A172 (cell line): ENCODE measurements around the gene NTM. TPM values are rescaled to one million over a fixed set of nuclear protein-coding genes. Genes with fewer than 3 reads are reported as not detected.

Experiments used
- DNase-seq: peaks from one replicate; pipeline ENCODE4 v3.0.0-alpha.2; 2015; ENCODE audit warnings: low spot score
- total RNA-seq: library from RNA; depleted of rRNA; stranded (reverse); fragments of >200 nt; shearing (Covaris generic); gene quantifications from 2 replicates; pipeline ENCODE4 v1.2.3, GENCODE V29; 2014

The NTM gene
- total RNA-seq, 1 experiment from 2014 or later = 1.4 TPM

DNA sequence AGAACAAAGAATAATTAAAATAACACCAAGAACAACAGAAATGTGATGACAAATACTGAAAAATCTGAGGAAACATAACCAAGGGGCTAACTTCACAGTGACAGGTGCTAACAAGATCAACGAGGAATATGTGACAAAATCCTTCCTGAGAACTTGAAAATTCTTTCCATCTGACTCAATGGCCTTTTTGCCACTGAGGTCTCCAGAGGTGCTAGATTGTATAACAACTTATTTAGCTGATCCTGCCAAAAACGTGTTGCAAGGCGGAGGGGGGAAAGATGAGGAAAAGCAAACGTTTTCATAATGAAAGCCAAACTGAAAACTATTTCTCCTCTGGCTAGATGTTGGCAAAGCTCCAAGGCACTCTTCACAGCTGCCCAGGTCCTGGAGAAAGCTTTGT, 364.5 kb downstream of the NTM start:
- no peak for DNase-seq

DNA sequence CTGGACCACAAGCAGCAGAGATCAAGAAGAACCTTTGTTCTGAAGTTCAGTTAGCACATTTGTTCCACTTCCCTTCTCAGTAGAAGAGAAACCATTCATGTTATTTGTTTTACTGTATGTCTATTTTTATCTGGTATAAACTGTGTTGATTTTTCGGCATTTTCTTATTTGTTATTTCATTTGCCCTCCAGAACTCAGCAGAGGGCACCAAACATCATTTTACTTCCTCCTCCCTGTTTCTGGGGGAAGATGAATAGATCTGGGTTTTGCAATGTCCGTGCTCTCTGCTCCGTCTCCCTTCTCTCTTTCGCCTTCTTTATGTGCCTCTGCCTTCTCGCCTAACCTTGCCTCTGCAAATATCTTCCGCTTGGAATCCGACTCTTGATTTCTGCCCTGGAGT, 366.9 kb downstream of the NTM start:
- DNase-seq = no peak

DNA sequence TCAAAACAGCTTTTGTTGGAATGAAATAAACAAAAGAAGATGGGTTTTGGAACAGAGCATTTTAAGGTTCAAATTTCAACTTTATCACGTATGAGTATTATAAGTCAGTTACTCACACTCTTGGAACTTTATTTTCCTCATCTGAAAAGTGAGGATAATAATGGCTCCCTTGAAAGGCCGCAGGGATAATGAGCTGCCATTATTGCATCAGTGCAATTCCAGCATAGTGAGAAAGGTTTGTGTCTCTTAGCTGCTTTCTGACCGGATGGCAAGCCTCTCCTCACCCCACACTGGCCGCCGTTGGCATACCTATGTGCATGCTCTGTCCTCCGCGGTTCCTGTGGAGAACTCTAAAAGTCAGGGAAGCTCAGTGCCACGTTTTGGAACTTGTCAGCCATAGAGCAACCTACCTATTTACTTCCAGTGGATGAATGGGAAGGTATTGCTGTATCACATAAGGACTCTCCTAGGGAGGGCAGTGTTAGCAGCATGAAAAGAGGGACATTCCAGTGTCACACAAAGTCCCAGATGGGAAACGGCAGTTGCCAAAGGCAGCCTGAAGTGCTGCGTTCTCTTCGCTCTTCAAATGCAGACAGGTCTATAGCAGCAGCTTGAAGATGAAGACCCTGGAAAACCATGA, 368.9 kb downstream of the NTM start:
- no peak for DNase-seq

DNA sequence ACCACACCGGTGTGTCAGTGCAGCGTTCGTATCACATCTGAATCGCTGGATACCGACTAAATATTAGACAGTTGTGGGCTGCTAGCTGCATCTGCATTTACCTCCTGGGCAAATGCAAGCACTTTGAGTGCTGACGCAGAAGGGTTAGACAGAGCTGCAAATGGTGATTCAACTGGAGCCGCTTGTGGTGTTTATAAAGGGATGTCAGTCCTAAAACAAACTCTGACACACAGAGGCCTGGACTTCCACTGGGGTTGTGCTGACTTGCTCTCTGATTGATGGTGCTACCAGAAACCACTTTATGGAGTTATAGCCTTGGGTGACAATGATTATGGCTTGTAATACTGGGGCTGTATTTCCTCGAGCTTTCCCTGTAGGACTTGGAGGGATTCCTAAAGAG, 374.4 kb downstream of the NTM start:
- peak; percentile 23 for DNase-seq

DNA sequence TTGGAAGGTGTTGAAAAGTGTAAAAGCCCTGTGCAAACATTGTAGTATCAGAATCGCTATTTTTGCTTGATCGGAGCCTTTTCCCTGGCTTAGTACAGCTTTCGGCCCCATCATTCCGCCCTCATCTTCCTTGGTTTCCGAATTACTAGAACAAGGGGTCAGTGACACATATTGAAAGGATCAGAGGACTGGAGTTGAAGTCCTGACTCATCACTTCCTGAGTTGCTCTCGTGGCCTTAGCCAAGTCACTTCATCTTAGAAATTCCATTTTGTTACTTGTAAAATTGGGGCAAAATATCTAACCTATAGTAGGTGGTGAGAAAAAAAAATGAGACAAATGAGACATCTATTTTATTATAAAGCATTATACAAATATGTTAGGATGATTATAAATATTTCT, 375.0 kb downstream of the NTM start:
- DNase-seq = peak; percentile 60

DNA sequence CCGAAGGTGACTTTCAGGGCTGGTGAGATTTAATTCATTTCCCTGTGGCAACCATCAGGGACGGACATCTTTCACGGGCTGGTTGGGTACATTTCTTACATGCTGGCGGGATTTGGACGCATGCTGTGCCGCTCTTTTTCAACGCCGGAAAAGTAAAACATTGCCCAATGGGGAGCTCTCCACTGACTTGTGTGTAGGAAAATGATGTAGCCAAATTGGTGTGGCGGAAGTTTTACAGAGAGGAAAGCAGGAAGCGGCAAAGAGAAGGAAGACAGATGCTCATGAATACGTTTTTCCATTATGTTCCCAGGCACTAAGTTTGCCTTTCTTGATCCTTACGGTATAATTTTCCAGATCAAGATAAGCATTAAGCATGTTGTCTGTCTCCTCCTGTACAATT, 375.8 kb downstream of the NTM start:
- no peak for DNase-seq

DNA sequence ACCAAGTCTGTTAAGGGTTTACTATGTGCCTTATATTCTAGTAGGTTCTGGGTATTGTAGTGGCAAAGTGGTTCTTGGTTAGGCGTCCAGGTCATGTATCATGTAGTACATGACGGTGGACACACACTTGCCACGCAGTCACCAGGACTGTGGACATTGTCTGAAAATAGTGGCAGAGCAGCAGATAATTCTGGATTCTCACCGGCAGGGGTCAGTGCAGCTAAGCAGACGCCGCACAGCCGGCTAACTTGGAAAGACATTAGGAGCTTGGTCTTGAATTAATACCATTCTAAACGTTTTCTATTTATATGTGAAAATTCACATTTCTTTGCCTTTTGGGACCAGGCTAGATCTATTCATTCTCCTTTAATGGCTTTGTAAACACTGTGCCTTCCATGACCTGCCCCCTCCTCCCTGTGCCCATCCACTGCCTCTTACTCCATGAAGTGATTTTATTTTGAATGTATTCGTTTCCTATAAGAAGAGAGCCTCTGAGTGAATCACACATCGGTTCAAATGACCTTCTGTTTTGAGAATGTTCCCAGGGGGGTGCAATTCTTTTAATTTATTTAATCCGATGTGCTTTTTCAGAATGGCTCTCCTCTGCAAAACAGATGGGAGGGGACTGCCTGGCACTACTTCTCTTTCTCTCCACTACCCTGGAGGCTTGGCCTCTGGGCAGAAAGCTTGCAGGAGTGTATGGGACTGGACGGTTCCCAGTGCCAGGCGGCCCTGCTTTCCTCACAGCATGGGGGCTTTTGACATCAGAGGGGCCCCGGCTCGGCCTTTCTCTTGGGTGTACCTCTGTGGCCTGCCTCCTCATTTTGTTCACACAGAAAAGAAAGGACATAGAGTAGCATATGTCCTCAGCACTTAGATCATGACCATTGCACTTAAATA, 378.0 kb downstream of the NTM start:
- peak; percentile 19 for DNase-seq

DNA sequence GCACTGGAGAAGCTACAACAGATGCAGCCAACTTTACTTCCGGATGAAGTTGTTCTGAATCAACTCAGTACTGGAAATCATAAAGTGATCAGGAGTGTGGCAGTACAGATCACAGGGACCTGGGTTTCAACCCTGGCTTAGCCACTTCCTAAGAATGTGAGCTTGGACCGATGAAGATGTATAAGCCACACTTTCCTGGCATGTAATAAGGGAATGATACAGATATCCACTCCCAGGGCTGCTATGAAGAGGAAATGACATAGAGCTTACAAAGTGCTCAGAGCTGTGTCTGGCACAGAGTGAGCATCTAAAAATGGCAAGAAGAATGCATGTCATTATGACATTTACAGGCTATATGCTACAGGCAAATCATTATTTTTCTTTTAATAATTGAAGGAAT, 378.7 kb downstream of the NTM start:
- DNase-seq = peak; percentile 49

DNA sequence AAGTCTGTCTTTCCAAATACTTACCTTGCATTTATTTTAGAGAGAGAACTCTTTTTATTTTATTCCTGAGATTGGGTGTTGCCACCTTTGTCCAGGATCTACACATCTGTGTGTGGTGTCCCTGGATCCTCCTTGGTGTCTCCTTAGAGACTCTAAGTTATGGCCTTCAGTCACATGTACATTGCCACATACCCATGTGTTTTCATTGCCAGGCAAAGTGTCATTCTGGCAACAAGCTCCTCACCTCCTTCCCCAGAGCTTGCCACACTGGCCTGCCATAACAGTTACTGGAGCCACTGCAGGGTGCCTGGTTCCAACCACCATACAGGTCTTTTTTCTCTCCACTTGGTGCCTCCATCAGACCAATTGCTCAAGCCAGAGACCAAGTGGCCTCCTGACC, 379.7 kb downstream of the NTM start:
- no peak for DNase-seq

DNA sequence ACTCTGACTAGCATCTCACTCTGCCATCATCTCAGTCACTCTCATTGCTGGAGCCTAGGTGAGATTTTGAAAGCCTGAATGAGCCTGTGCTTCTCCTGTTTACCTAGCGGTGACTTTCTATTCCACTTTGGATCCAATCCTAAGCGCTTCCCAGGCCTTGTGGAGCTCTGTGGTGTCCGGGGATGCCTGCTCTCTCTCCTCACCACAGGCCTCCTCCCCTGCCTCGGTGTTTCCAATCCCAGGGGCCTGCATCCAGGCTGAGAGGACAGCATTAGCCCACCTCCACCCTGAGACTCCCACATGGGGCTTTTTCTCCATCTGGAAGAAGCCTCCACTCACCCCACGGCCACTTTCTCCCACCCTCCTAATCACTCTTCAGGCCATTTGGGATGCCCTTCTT, 380.3 kb downstream of the NTM start:
- DNase-seq = no peak

DNA sequence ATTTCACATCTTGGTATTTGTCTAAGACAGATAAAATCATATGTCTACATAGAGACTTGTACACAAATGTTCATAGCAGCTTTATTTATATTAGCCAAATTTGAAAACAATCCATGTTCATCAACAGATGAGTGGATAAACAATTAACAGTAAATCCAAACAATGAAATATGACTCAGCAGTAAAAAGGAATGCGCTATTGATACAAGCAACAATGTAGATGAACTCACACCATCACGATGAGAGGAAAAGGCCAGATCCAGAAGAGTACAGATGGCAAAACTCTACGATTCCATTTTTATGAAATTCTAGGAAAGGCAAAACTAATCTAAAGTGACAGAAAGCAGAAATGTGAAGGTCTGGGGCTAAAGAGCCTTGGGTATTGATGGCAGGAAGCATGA, 384.3 kb downstream of the NTM start:
- no peak for DNase-seq

DNA sequence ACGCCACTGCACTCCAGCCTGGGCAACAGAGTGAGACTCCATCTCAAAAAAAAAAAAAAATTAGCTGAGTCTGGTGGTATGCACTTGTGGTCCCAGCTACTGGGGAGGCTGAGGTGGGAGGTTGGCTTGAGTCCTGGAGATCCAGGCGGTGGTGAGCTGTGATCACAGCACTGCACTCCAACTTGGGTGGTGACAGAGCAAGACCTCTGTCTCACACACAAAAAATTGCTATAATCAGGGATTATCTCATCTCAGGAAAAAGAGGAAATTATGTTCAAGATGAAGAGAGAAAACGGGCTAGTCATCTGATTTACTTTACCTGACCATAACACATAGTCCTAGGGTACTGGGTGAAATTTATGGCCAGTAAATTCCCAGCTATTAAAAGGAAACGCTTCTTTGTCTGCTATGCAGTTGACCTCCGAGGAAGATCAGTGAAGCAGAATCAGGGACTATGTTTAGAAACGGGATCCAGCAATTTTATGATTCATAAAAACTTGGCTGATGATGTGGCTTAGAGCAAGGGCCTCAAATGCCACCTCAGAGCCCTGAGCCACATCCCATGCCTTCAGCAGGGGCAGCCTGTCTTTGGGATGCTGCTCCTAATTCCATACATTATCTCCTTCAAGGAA, 386.2 kb downstream of the NTM start:
- DNase-seq = peak; percentile 38

DNA sequence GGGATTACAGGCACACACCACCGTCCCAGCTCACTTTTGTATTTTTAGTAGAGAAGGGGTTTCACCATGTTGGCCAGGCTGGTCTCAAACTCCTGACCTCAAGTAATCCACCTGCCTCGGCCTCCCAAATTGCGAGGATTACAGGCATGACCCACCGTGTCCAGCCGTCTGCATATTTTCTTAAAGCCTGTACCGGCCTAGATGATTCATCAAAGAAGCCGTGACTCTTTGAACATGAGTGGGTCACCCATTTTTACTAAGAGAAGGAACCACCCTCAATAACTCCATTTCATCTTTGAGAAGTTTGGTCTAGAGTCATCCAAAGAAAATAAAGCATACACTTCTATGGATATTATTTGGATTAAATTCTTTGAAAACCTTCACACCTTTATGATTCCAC, 388.3 kb downstream of the NTM start:
- no peak for DNase-seq

DNA sequence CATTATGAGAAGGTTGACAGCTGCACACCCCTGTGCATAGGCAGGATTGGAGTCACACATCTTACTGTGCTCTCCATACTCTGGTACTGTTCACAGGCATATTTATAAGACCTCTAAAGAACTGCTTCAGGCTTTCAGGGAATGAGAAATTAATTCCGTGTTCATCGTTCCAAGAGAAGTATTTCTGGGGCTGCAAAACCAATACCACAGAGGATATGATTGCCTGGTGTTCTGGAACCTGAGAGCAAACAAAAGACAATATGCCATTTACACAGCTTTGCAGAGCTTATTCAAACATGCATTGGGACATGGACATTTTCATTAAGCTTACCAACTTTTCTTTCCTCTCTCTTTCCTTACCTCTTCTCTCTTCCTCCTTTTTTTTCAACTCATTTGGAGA, 388.7 kb downstream of the NTM start:
- no peak for DNase-seq

DNA sequence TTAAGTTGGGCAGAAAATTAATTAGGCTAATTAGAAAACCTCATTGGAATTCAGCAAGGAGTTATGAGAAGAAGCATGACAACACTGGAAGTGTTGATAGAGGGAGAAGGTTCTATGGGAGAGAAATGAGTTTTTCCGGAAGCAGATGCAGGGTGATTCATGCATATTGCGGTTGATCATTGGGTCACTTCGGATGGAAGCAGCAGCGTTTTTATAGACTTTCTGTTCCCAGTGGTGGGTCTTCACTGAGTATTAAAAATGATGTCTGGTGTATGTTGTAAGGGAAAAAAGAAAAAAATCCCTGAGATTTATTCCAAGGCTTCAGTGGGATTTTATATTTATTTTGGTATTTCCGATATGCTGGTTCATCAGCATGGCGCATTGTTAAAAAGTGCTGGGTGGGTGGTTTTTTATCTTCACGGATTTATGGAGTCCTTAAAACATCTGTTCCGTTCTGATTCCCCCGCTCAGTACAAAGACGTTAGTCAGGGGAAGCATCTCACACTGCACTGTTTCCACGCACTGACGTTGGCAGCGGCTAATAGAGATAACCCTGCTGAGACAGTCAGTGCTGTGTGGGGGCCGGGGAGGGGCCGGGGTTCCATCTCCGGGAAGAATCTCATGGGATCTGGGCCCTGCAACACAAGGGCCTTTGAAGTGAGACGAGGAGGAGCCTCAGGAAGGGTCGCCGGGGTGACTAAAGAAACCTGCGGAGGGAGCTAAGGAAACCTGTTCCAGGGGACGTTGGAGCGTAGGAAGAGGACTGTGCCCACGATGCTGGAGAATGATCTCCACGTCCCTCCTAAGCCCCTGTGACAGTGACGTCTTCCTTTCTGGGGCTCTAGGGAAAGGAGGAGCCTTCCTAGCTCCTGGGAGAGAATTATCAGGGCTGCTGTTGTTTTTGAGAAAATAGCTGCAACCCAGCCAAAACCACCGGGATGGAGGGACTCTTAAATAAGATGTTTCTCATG, 390.0 kb downstream of the NTM start:
- DNase-seq = peak; percentile 81

DNA sequence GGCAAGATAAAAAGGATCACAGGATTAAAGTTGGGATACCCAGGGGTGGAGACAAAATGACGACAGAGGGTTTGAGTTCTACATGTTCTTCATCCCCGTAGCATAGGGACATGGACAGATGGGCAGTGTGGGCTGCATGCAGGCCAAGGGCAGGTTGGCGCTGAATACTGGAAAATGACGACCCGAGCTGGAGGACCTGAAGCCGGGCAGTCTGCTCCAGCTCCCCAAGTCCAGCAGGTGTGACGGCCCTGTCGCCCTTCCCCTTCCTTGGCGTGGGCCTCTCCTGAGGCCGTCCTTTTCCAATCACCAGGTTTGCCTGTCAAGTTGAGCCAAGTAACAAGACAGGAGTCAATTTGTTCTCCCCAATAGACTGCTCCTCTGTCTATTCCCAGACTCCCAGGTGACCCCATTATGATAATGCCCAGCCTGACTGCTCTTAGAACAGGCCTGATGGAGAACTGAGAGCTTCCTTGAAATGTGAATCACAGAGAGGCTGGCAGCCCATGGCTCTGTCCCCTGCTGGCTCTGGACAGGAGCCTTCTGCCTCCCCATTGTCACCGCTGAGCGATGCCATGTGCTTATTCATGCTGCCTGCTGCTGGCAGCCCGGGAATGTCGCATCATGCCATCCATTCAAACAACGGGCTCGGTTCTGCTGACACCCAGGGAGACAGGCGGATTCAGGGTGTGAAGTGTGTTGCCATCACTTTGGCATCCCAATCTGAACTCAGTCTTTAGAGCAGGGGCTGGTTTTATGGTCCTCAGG, 392.1 kb downstream of the NTM start:
- DNase-seq = no peak

DNA sequence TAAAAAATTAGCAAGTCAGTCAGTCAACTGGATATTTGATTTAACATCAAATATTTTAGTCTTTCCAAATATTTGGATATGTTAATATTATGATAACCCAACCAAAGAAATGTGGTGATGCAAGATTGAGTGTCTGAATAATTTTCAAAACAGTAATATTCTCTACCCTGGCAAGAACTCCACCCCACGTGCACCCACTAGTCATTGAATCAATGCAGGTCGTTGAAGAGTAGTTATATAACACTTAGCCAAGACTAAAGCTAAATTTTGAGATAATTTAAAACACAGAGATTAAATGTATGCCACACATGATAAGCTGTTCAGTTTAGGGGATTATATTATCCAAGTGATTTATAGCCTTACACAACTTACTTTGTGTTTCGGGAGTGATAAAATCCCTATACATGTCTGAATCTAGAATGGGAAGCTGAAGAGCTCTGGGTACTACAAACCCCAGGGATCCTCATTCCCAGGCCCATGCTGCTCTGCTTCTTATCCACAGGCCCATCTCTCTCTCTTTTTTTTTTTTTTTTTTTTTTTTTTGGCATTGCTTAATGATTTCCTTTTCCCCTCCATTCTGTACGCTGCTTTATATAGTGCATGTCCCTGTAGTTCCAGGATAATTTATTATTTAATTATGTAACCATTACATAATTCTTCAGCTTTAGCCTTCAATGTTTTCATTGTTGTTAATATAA, 392.9 kb downstream of the NTM start:
- no peak for DNase-seq

DNA sequence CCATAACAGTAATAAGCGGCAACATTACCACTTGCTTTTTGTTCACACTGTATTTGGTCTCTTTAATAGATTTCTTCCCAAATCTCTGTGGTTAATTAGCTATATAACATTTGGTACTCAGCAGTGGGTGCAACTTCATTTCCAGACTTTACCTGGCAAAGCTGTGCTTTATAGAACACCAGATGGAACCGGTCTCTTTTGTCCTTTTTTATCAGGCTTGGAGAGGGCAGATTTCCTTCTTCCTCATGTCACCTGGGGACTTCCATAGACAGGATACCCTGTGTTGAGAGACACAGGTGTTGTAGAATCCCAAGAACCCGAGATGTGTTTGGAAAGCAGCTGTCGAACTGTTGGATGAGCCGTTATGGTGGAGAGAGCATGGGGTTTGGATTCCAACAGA, 393.7 kb downstream of the NTM start:
- no peak for DNase-seq

DNA sequence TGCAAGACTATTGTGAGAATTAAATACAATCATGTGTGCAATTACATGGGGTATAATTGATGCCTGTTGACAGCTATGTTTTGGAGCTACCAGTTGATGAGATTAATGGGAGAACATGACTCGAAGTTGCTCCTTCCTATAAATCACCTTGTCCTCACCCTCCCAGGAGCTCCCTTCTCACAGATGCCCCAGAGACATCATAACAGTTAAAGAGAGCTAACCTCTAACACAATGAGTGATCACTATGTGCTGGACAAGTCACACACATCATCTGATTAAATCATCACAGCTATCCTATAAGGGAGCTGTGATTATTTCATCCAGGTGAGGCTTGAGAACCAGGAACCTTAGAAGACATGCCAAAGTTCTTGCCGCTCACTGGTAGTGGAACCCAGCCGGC, 394.2 kb downstream of the NTM start:
- DNase-seq = no peak

DNA sequence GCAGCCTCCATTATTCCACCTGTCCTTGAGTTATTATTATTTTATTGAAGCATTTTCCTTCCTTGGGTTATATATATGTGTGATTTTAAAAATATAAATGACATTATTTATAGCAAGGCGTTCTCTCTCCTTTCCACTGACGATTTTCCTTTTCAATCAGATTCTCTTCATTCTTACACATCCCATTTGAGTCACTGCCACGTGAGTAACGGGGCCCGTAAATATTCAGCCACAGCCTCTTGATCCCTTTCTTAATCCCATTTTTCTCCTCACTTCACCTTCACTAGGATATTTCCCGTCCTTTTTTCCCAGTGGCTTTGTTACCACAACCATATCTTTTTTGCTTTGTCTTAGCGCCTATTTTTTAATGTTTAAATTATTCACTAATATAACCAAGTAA, 396.2 kb downstream of the NTM start:
- DNase-seq = no peak
